Esophagus squamous epithelium (tissue), 5 donors: ENCODE results near the gene MORN1. TPM values are rescaled to one million over a fixed set of nuclear protein-coding genes. Genes with fewer than 3 reads are reported as not detected.

Source experiments
- DNase-seq: peaks from one replicate; lab custom pipeline; 2025; lab: John Stamatoyannopoulos, UW
- H3K27ac ChIP-seq, 4 donors: fragments of 200-600 bp; sonication (generic); one replicate each; pipeline ENCODE4 v1.5.1; 2016 to 2019; ENCODE audit warnings: mild to moderate bottlenecking in 1 of 4
- H3K27me3 ChIP-seq, 4 donors: fragments of 200-600 bp; sonication (generic); 1 replicate in 3 of 4; 2 replicates in 1 of 4; pipeline versions ENCODE4 v1.5.1 to v1.6.0; 2017 to 2021; ENCODE audit warnings: antibody characterized with exemption in 1 of 4
- H3K36me3 ChIP-seq, 3 donors: fragments of 200-600 bp; sonication (generic); one replicate each; pipeline ENCODE4 v1.5.1; 2016 to 2019
- H3K4me1 ChIP-seq, 3 donors: fragments of 200-600 bp; sonication (generic); one replicate each; pipeline ENCODE4 v1.5.1; 2017 to 2019
- H3K4me3 ChIP-seq, 4 donors: fragments of 200-600 bp; sonication (generic); 1 replicate in 3 of 4; 2 replicates in 1 of 4; pipeline ENCODE4 v1.5.1; 2016 to 2019; ENCODE audit warnings: mild to moderate bottlenecking in 2 of 4, moderate library complexity in 1 of 4
- H3K9me3 ChIP-seq, 3 donors: fragments of 200-600 bp; sonication (generic); one replicate each; pipeline ENCODE4 v1.5.1; 2016 to 2019
- CTCF ChIP-seq, 6 experiments: fragments of 450-650 bp in 4 of 6; fragments of 200-600 bp in 2 of 6; sonication (generic) in 2 of 6; IDR thresholded peaks; one replicate each; pipeline ENCODE4 v1.5.1; 2016 to 2019; ENCODE audit warnings: antibody characterized with exemption in 6 of 6, mild to moderate bottlenecking in 4 of 6, moderate library complexity in 4 of 6
- POLR2A ChIP-seq, 4 donors: fragments of 450-650 bp; IDR thresholded peaks; one replicate each; pipeline ENCODE4 v1.6.1; 2017; ENCODE audit warnings: antibody characterized with exemption in 4 of 4, mild to moderate bottlenecking in 4 of 4, moderate library complexity in 3 of 4
- WGBS, 2 donors: methylation state at CpG; one replicate each; pipeline ENCODE4 v1.1.5; 2018; 5-methylcytosine and 5-hydroxymethylcytosine counted together
- intact Hi-C: fragments of 100-400 bp; cut with DNase I; formaldehyde crosslinking; loops from one replicate; pipeline ENCODE4 v1.15.0; 2022
- total RNA-seq, 4 donors: library from RNA; depleted of rRNA; stranded (reverse); fragments of >200 nt; gene quantifications; one replicate each; pipeline ENCODE4 v1.1.0, GENCODE V29; 2016
- donor health status: DM: yes; HTN: yes; CAD: no.

The MORN1 gene
- total RNA-seq, 4 donors from 2014 or later = 6.7 to 10.8 (median 7.0) TPM

GRCh38 chr1:2314803-2315673, 76.3 kb downstream of the MORN1 start:
- WGBS, 2 donors = 12% methylated on average over 5 of the region's 91 CpGs; no CpG with 5 or more reads in 1 of the 2 donors
- intact Hi-C loops = loop anchor here (10.0 kb wide), 1 partner anchor 120 kb away; the partner anchor contains the start of gene FAAP20

GRCh38 chr1:2314273-2314802, 77.0 kb downstream of the MORN1 start:
- 43% methylated on average over 8 of the region's 54 CpGs; no CpG with 5 or more reads in 1 of the 2 donors for WGBS, 2 donors
- H3K36me3 ChIP-seq = peaks cover 0 to 12% (median 0%) of the 10 kb centered on the region in 3 donors
- H3K9me3 ChIP-seq = no peaks in the 10 kb centered on the region
- intact Hi-C loops = loop anchor here (10.0 kb wide), 1 partner anchor 120 kb away; the partner anchor contains the start of gene FAAP20
- H3K4me3 ChIP-seq = peak overlapping the region; percentile 43 to 76 (median 62)
- TF ChIP-seq CTCF (IDR thresholded peaks at IDR 0.05) (no peak), POLR2A (IDR thresholded peaks at IDR 0.05) (peak in 1 of 4 donors; percentile 24)
- H3K27ac ChIP-seq = peak overlapping the region; percentile 62 to 92 (median 84)
- DNase-seq = no peak
- H3K4me1 ChIP-seq = peaks cover 34 to 89% (median 48%) of the 10 kb centered on the region in 3 donors
- H3K27me3 ChIP-seq = peaks cover 0 to 9% (median 0%) of the 10 kb centered on the region in 4 donors

More at GRCh38 chr1:2314803-2315673, 76.3 kb downstream of the MORN1 start:
- Histone ChIP-seq H3K36me3 (peaks cover 0 to 8% (median 0%) of the 10 kb centered on the region in 3 donors), H3K9me3 (no peaks in the 10 kb centered on the region), H3K4me3 (peak overlapping the region; percentile 43 to 76 (median 62)), H3K4me1 (peaks cover 34 to 95% (median 49%) of the 10 kb centered on the region in 3 donors), H3K27ac (peak overlapping the region; percentile 62 to 92 (median 84)), H3K27me3 (peaks cover 0 to 12% (median 0%) of the 10 kb centered on the region in 4 donors)
- no peak for DNase-seq
- TF ChIP-seq CTCF (IDR thresholded peaks at IDR 0.05) (peak; percentile 67 to 99 (median 74)), POLR2A (IDR thresholded peaks at IDR 0.05) (no peak)

DNA sequence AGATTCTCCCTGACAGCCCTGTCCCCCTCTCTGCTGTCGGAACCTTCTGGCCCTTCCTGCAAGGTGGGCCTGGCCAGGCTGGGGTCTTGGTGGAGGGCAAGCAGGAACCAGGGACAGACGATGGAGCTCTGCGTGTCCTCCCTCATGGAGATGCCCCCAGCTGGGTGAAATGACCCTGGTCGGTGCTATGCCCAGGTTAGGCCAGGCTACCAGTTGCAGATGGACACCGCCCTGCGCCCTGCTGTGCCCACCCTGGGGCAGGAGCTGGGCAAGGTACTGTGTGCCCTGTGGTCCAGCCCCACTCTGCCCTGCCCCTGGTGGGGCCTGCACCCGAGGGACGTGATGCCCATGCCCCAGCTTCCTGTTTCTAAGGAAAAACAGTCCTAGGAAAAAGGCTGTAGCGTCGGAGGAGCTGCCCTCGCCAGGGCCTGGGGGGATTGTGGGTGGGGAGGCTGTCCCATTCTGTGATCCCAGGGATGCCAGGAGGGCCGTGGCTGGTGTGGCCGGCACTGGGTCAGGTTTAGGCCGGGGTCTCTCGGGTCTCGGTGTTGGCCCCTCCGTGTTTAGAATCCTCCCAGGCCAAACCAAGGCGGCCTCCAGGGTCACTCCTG, 77.6 kb downstream of the MORN1 start:
- TF ChIP-seq CTCF (IDR thresholded peaks at IDR 0.05) (no peak), POLR2A (IDR thresholded peaks at IDR 0.05) (no peak)
- no peak for DNase-seq
- peak overlapping the region; percentile 62 to 92 (median 84) for H3K27ac ChIP-seq
- H3K27me3 ChIP-seq = peaks cover 0 to 9% (median 0%) of the 10 kb centered on the region in 4 donors
- WGBS, 2 donors = 50 to 80% methylated on average over 1 to 2 of the region's 18 CpGs
- no peaks in the 10 kb centered on the region for H3K9me3 ChIP-seq
- peak overlapping the region in 3 of 4 donors; percentile 49 to 76 (median 74) for H3K4me3 ChIP-seq
- H3K36me3 ChIP-seq = peaks cover 0 to 17% (median 3%) of the 10 kb centered on the region in 3 donors
- peaks cover 34 to 84% (median 48%) of the 10 kb centered on the region in 3 donors for H3K4me1 ChIP-seq
- intact Hi-C loops = loop anchor here (10.0 kb wide), 1 partner anchor 119 kb away; the partner anchor contains the start of gene FAAP20

- peaks cover 0 to 28% (median 11%) of the 10 kb centered on the region in 3 donors for H3K36me3 ChIP-seq
- H3K9me3 ChIP-seq = no peaks in the 10 kb centered on the region
- intact Hi-C loops = loop anchor here (10.0 kb wide), 1 partner anchor 118 kb away; the partner anchor contains the start of gene FAAP20
- TF ChIP-seq POLR2A (IDR thresholded peaks at IDR 0.05) (no peak), CTCF (IDR thresholded peaks at IDR 0.05) (no peak)
- no peak overlapping the region for H3K4me3 ChIP-seq
- peak overlapping the region; percentile 62 to 92 (median 84) for H3K27ac ChIP-seq
- DNase-seq = no peak
- 40% methylated on average over 1 of the region's 24 CpGs; no CpG with 5 or more reads in 1 of the 2 donors for WGBS, 2 donors
- H3K4me1 ChIP-seq = peaks cover 34 to 73% (median 48%) of the 10 kb centered on the region in 3 donors
- H3K27me3 ChIP-seq = peaks cover 0 to 9% (median 0%) of the 10 kb centered on the region in 4 donors
These were observed 78.6 kb downstream of the MORN1 start for GRCh38 chr1:2312515-2313301.
